NCI-H748 treated with DMSO at 0.1 percent for 48 hours (cell line): Measurements from ENCODE around the gene RBMS3.

ENCODE experiments used
- DNase-seq: peaks from one replicate; lab custom pipeline; 2025; lab: John Stamatoyannopoulos, UW

Gene RBMS3

GRCh38 chr3:29576675-29577074, 295.8 kb downstream of the RBMS3 start:
- no peak for DNase-seq

DNA sequence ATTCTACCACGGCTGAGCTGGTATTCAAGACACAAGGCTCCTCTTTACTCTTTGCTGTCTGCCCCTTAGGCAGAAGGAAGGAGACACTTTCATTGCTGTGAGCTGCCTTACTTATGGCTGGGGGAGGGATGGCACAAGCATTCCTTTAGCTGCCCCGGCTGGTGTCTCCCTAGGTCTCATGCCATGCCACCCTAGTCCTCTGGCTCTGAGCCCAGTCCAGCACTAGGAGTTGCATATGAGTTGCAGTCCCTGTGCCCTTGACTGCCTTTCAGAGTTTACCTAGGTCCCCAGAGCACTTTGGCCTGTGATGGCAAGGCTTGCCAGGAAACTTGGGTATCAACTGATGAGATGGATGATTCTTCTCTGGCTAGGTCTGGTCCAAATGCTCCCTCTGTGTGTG, 296.4 kb downstream of the RBMS3 start:
- no peak for DNase-seq

GRCh38 chr3:29581311-29581710, 300.4 kb downstream of the RBMS3 start:
- no peak for DNase-seq

- no peak for DNase-seq
These were observed 301.4 kb downstream of the RBMS3 start for GRCh38 chr3:29582273-29582672.

GRCh38 chr3:29583861-29584260, 303.0 kb downstream of the RBMS3 start:
- no peak for DNase-seq

- no peak for DNase-seq
These were observed 304.5 kb downstream of the RBMS3 start for GRCh38 chr3:29585368-29585767.

DNA sequence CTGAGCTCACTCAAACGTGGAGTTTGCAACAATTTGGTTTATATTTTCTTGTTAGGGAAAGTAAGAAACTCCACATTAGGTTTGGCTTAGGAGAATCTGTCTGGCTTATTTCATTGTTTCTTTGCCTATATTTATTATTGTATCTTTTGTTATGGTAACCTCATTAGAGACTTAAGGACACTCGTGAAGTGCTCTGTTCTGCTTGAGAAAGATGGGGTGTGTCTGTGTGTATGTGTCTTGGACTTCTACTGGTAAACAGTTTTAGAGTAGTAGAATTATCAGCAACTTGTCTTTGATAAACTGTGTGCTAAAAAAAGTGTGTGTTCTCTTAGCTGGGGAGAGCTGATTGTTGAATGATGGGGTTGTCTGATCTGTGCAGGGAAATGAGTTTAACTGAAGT, 306.5 kb downstream of the RBMS3 start:
- no peak for DNase-seq

DNA sequence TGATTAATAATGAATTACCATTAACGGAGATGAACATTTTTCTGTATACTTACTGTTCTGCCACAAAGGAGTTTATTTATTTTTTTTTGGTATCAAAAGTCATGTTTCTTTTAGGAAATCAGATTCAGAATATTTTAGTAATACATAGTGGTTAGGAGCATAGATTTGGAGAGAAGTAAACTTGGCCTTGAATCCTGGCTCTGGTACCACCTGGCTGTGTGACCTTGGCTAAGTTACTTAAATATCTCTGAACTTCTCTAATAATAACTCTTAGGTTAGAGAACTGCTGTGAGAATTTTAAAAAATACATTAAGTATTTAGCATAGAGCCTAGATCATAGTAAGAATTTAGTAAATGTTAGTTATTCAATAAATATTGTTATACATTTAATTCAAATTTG, 309.1 kb downstream of the RBMS3 start:
- no peak for DNase-seq

- DNase-seq = no peak
These were observed 309.6 kb downstream of the RBMS3 start for GRCh38 chr3:29590461-29590860.

DNA sequence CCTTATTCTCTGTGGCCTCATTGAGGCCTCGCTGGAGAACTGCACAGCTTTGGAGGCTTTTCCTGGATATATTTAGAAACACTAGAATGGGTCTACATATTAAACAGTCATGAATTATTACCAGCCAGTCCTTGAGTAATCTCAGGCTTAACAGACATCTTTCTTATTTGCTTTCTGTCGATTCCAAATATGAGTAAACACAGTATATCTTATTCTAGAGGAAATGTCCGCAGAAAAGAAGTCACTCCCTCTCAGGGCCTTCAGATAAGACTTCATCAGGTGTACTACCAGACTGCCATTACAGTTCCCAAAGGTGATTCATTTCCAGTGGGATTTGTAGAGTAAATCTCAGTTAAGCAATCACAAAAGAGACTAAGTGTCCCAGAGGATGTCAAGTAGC, 310.7 kb downstream of the RBMS3 start:
- DNase-seq = no peak

DNA sequence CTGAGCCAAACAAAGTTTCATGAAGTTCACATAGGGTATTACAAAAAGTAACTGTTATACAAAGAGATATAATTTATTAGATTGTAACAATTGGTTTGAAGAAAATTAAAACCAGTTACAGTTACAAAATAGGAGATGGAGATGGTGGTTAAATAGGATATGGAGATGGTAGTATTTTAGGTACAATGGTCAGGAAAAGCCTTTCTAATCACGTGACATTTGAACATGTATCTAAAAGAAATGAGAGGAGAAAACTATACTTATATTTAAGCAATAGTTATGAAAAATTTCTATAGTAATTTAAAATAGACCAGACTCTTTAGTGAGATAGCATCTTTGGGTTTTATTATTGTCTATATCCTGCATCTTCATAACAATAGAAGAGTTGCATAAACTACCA, 312.9 kb downstream of the RBMS3 start:
- no peak for DNase-seq

GRCh38 chr3:29594261-29594660, 313.4 kb downstream of the RBMS3 start:
- no peak for DNase-seq

- no peak for DNase-seq
These were observed 316.6 kb downstream of the RBMS3 start for GRCh38 chr3:29597376-29598008.

- DNase-seq = no peak
These were observed 321.2 kb downstream of the RBMS3 start for GRCh38 chr3:29601861-29602585.

DNA sequence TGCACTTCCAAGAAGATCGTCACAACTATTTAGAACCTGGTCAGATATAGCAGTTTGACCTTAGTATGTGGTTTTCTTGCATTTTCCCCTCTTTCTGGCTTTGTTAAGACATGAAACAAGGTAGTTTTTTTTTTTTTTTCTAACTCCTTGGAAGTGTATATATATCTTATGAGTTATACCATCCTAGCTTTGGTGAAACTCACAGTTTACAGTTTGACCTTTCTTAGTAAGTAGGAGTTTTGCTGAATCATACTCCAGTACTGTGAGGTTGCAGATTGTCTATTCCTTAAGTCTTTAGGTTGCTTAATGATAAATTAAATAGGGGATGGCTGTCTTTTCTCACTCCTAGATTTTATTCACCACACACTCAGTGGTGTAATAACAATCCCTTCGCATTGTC, 325.0 kb downstream of the RBMS3 start:
- DNase-seq = no peak

DNA sequence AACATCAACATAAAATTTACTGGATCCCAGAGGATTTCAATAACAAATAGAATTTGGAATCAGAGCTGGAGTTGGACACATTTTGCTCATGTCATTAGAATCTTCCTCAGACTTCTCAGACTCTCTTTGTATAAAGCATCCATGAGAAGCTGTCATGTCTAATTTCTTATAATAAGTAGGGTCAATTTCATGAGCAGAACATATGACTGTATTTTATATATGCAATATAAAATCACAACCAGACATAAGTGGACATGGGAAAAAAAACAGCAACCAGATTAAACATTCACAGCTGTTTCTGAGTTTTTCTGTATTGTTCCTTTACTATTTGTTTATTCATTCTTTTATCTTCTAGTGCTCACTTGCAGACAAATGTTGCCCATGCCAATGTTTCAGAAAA, 325.5 kb downstream of the RBMS3 start:
- DNase-seq = no peak

DNA sequence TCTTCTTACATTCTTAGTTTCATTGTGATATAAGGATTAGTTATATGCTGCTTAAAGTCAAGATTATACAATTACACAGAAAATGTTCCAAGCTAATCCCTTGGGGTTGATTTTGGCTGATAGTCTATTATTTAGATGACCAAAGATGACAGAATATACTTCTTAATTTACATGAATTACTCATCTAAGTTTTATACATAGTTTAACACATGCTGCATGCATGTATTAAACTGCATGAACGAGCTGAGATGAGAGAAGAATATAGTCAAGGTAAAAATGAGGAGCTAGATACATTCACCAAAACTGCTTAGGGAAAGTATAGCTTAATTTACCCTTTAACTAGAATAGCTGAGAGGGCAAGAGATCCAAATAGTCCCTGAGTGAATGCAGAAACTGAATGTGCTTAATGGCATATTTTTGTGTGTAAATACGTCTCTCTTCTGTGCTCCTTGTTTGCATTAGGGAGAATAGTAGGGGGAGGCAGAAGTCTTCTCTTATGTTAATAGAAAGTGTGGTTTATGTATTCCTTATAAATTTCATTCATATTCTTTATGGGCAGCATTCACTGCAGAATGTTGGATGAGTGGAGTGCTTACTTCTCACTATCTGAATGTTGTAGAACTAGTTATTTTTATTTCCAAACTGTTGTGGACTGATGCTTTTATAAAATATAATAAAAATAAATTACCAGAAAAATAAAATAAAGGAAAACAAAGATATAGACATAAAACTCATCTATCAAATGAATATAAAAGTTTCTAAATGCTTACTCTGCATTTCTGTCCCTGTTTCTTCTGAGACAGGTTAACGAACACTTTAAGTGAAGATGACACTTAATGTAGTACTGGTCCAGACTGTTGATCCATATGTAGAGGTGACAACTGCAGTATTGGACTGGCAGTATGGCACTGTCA, 327.8 kb downstream of the RBMS3 start:
- DNase-seq = no peak

DNA sequence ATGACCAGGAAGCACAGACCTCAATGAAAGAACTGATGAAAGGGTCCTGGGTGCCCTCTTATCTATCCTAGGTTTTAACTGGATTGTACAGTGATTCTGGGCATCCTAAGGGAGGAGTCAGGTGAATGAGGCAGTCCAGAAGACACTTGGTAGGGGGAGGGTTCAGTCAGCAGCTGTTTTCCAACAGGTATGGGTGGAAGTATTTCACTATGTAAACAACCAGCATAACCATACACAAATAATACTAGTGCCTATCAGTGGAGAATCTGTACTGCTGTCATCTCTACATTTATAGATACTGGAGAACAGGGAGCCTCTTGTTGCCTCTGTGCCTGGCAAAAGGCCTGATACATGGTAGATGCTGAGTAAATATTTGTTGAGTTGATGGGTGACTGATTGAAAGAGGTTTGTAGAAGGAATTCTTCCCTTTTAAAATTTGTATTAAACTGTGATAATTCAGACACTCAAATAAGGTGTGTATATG, 328.5 kb downstream of the RBMS3 start:
- peak; percentile 48 for DNase-seq

DNA sequence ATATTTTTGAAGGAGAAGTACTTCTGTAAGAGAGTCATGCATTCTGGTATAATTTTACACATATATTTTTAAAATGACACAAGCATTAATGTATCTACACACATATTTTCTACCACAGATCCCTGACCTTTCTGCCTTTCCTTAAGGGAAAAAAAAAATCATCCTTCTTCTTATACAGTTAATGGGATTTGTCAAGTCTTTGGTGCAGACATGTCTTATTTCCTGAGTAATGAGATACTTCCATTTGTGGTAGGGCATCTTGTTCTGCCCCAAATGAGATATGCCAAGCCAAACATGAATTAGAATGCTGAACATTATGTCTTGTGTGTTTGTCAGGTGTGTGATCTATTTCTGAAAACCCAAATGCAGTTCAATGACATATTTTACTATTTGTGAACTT, 329.9 kb downstream of the RBMS3 start:
- DNase-seq = no peak

DNA sequence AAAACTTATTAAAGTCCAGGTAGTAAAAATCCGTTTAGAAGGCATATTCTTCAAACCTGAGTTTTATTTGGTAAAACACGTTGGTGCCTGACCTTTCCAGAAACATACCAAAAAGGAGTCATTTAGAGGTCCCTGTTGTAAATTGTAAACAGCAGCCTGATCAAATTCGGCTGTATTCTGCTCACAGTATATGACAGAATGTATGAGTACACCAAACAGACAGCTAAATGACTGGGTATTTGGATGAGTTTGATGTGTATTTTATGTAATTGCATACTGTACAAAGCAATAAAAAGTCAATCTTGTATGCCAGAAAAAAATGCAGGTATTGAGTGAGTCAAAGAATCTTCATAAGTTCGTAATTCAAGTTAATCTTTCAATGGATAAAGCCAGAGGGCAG, 330.4 kb downstream of the RBMS3 start:
- no peak for DNase-seq

GRCh38 chr3:29612536-29612935, 331.7 kb downstream of the RBMS3 start:
- DNase-seq = no peak

GRCh38 chr3:29614954-29615353, 334.1 kb downstream of the RBMS3 start:
- no peak for DNase-seq
